Measurements from ENCODE around the gene NPBWR2.

DNA sequence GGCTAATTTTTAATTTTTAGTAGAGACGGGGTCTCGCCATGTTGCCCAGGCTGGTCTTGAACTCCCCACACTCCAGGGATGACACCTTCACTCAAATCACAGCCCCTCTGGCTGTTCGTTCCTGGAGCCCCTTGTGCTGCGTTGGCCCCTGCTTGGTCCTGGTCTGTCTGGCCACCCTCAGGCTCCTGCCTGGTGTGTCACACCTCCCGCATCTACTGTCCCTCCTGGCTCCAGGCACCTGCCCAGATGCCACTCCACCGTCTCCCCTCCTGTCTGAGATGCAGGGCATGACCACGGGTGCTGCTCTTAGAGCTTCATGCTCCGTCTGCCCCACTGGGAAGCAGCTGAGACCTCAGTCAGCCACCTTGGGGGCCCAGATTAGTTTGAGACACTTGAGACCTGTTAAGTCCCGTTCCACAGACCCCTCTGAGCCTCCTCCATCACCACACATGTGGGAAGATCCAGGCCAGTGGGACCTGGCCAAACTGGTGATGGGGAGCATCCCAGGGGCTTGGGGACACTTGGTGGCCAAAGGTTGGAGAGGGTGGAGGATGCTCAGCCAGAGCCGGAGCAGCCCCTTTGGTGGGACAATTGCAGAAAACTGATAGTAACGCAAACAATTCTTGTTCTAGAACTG, 21.9 kb upstream of the NPBWR2 start:
- no peak for TF ChIP-seq EZH2 (optimal IDR thresholded peaks at IDR 0.05; ENCODE audit: low read depth, low read length)
- TF ChIP-seq, protein P1, sequence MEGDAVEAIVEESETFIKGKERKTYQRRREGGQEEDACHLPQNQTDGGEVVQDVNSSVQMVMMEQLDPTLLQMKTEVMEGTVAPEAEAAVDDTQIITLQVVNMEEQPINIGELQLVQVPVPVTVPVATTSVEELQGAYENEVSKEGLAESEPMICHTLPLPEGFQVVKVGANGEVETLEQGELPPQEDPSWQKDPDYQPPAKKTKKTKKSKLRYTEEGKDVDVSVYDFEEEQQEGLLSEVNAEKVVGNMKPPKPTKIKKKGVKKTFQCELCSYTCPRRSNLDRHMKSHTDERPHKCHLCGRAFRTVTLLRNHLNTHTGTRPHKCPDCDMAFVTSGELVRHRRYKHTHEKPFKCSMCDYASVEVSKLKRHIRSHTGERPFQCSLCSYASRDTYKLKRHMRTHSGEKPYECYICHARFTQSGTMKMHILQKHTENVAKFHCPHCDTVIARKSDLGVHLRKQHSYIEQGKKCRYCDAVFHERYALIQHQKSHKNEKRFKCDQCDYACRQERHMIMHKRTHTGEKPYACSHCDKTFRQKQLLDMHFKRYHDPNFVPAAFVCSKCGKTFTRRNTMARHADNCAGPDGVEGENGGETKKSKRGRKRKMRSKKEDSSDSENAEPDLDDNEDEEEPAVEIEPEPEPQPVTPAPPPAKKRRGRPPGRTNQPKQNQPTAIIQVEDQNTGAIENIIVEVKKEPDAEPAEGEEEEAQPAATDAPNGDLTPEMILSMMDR (IDR thresholded peaks at IDR 0.05; ENCODE audit: low read length): no peak

Measured in MM.1S (cell line).